Measurements from ENCODE around the gene TRIP11.

Gene TRIP11

DNA sequence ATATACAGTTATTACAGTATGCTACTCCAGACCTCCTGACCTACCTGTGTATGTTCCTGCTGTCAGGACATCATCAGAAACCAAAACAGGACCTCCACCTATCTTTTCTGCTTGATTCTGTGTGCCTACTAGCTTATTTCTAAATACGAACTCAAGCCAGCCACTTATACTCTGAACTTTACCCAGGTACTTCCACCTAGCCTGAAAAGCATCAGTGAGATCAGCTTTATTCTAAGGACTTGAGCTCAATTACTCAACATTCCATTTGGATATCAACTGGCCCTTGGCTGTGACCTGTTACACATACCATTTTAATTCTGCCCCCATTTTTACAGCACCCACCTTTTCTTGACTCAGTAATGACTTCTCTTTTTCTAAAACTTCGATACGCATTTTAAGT lies 29.2 kb downstream of the TRIP11 start:
- no peak for DNase-seq (ENCODE audit: low spot score)

DNA sequence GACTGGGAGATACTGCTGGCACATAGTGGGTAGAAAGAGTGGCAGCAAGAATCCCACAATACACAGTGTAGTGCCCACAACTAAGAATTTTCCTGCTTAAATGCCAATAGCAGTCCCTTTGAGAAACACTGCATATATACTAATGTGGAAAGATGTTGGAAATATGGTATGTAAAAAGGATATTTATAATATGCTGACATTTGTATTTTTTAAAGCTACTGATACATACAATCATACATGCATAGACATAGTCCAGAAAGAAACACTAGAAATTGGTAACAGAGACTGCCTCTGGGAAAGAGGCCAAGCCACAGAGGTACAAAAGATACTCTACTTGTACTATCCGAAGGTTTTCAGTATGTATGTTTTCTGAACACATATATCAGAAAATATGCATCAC lies 30.3 kb downstream of the TRIP11 start:
- no peak for DNase-seq (ENCODE audit: low spot score)

DNA sequence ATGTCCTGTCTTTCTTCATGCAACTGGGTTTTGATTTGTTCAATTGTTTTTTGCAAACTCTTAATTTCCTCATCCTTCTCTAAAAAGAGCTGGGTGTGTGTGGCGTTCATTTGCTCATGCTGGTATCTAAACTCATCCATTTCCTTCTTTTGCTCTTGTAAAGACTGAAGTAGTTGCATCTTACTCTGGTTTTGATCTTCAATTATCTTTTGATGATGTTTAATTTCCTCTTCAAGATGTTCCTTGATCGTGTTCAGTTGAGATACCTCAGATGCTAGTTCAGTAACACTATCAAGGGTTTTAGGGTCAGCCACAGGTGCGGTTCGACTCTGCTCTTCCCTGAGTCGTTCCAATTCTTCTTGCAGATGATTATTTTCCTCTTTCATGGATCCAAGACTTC lies 34.8 kb downstream of the TRIP11 start:
- no peak for DNase-seq (ENCODE audit: low spot score)

DNA sequence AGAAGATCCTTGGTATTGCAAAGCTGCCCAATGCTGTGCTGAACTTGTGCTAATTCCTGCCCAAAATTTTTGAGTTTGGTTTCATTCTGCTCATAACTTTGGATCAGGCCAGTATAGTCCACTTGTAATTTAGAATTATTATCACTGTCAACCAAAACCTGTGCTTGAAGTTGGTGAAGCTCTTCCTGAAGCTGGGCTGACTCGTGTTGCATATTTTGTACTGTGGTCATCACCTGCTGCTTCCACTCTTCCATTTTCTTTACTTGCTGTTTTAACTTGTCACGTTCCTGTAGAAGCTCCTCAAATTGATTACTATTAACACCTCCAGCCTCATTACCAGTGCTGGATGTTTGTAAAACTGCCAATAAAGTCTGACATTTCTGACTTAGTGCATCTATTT lies 35.8 kb downstream of the TRIP11 start:
- DNase-seq (ENCODE audit: low spot score) = no peak

DNA sequence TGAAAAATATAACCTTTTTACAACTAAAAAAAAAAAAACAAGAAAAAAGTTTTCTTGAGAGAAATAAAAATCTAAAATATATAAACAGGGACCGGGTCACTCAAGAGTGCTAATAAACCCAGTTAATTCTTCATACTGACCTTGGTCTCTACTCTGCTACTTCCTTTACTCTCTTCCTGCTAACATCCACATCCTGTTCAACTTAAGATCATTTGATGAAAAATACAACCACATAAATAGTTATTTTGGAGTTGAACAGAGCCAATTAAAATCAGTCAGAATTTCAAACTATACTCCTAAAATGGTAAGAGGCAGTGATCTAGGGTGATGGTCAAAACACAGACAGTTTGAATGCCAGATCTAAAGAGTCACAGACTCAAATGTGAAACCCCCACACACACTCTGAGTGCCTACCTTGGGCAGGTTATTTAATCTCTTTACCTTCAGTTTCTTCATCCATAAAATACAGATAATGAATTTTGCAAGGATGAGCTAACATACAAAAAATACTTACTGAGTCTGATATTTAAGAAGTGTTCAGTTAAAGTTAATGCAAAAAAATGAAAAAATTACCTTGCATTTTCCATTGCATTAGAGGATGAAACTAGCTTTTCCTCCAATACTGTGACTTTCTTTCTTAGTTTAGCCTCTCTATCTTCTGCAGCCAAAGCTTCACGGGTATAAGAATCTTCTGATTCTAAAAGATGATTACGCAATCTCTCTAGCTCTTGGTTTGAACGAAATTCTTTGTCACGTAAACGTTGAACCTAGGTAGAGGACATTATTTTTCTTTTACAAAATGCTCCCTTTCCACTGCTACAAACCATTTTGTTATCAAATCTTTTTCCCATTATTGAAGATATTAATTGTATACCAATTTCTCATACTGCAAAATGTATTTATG lies 40.9 kb downstream of the TRIP11 start:
- DNase-seq (ENCODE audit: low spot score) = no peak

DNA sequence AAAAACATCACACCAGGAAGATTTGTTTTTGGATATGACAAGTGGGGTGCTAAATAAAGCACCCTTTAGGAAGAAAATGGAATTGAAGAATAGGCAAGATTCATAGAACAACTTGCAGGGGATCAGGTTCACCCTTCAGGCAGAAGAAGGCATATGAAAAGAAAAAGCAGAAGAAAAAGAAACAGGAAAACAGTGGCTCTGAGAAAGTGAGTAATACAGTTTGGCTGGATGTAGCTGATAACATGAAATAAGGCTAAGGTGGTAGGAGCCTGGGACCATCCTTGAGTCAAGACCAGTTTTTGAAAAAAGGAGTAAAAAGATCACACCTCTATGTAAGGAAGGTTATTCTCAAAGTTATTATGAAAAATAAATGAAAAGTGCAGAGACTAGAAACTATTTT lies 42.4 kb downstream of the TRIP11 start:
- DNase-seq (ENCODE audit: low spot score) = no peak

DNA sequence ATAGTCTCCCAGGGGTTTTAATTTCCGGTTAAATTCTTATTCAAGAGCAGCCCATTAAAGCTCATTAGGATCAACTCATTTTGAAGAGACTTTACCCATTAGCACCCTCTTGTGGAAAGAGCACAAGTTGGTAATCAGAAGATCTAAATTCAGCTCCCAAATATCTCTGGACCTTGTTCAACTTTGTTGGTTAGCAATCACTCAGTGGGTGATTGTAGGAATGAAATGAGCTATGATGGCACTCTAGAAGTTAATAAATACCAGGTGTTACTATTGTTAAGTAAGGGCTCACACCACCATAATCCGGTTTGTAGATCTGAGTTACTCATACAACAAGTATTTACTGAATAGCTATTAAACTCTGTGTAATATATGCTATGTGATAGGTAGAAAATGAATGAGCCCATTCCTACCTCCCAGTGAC lies 42.9 kb downstream of the TRIP11 start:
- peak; percentile 69 for DNase-seq (ENCODE audit: low spot score)

DNA sequence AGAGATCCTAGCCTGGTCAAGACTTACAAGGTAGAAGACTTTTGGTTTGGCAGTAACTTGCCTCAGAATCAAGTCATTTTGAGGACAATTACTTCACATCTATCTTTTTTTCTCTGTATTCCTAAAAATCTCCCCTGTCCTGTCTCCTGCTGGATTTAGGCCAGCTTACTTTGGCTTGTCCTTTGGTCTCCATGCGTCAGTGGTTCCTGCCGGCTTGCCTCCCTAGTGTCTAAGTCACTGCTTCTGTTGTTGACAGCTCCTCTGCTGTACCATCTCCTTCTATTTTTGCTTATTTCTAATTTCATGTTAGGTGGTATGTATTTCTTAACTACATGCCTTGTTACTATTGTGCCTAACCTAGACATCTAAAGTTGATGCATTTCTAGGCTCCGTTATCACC lies 52.7 kb downstream of the TRIP11 start:
- DNase-seq (ENCODE audit: low spot score) = no peak

DNA sequence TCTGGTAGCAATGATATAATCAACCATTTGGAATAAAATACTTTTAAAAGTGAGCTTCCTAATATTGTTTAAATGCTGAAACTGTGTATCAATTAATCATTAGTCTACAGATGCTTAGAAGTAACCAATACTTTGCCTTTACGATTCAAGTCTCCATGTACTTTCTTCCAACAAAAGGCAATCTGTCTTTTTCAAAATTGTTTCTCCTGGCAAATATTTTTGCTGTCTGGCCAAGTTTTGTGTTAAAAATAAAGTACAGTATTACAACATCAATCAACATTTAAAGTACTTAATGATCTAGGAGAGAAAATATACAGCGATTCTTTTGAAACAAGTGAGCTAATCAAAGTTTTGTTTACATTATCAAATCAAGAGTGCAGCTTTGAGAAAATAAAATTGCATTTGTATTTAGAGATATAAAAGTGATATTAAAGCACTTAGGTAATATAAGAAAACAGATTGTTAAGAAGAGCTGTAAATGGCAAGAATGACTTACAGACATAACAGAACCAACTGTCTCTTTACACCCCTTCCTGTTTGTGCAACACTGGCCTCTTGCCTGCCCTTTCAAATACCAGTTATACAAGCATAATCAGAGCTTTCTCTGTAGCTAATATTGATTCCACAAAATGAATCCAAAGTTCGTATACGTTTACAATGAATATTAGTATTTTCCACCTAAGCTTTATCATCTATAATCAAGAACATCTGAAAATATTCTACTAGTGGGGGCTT lies 54.2 kb downstream of the TRIP11 start:
- no peak for DNase-seq (ENCODE audit: low spot score)

DNA sequence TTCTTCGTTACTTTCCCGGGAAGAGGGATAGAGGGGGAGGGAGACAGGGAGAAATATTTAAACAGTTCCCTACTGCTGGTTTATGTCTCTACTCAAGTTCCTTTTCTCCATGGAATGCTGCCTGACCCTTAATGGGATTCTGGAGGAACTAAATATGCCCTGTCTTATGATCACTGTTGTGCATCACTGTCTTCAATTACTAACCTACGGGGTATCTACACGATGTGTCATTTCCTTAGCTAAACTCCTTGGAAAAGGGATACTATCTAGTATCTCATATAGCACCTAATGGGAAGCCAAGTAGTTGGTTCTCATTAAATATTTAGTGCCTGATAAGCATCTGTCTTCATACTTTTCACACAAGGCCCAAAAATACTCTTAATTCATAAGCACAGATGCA lies 54.9 kb downstream of the TRIP11 start:
- DNase-seq (ENCODE audit: low spot score) = peak; percentile 13

DNA sequence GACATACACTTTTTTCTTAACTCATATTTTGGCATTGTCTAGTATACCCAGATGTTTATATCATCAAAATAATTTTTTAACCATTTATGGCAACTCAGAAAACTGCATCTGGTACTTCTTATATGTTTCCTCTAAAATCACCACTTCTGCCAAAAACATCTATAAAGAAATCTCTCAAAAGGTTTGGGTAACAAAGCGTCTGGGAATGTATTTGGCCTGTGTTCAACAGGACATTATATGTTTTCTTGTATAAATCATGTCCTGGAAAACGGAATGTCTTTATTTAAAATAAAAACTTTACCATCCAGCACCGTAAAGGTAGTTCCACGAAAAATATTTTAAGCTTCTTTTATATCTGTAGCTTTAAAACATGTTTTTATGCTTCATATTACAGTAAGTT lies 56.3 kb downstream of the TRIP11 start:
- no peak for DNase-seq (ENCODE audit: low spot score)

DNA sequence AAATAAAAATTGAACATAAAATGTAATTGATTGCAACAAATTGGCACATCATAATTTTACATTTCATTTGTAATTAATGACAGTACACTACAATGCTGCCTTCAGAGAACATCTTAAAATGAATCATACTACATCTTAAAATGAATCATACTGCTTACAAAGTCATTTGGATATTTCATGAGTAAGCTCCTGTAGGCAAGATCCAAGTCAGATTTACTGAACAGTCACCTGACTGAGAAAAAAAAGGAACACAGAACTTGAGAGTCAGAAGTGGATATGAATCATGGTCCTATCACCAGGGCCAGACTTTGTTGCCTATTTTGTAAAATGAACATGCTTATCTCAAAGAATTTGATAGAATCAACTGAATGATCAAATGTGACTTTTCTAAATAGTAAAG lies 59.7 kb downstream of the TRIP11 start:
- peak; percentile 83 for DNase-seq (ENCODE audit: low spot score)

DNA sequence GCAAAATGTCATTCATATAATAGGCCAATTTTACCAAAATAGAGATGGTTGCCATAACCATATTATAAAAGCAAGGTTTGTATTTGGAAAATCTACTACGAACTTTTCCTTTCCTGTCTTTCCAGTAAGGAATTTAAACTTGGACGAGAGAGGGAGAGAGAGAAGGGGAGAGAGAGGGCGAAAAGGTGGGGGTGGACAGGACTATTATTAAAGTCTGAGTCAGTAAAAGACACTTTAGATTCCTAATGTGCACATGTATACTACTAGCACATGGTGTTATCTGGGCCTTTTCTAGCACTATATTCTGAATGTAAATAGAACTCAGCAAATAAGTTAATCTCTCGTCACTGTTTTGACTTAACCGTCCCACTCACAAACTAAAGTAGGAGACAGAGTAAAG lies 62.0 kb downstream of the TRIP11 start:
- no peak for DNase-seq (ENCODE audit: low spot score)

DNA sequence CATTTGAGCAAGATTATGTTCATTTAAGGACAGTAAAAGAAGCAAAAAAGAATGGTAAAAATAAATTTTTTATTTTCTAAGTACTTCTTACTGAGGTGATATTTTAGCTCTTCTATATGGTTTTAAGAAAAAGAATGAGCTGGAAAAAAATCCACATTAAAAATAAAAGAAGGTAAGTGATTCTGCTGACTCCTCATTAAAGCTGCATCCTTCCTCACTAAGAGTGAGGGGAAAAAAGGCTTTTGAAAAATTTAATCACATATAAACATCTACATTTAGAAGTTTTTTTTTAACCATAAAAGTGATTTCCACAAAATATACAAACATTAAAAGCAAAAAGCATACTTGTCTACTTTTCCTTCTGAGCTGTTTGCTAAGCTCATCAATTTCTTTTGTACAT lies 64.1 kb downstream of the TRIP11 start:
- DNase-seq (ENCODE audit: low spot score) = no peak

DNA sequence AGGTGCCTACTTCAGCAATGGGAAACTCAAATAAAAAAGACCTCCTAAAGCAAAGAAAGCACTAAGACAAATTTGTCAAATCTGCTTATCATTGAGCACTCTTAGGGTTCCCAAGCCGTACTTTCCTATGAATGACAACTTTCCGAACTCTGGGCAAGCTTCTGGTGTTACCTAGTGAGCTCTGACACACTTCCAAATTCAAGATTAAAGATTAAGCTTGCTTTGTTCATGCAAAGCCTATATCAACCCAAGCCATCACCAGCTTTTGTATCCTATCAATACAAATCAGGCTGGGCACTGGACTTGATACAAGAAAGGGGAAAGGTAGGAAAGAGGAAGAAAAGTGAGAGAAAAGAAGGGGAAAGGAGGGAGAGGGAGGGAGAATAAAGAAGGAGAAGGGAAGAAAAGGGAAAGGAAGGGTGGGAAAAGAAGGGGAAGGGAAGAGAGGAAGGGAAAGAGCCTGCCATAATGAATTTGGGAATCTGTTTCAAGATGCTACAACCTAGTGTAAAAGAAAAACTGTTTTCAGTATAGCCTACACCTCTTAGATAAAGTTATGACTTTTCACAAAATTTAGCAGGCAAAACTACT lies 68.6 kb downstream of the TRIP11 start:
- no peak for DNase-seq (ENCODE audit: low spot score)

DNA sequence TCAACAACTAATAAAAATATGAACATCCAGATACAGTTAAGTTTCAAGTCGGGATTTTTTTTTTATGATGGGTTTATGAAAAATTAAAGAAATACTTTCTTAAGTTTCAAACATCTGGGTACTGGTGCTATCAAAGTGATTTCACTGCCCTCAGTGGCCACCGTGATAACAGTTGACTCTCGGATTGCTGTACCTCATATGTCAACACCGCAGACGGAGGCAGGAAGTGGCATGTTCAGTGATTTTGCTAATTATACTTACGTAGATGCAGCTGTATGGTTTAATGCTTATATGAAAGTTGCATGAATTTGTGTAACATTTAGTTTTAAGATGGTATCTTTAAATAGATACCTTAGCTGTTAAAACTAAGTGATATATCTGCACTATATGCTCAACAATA lies 71.6 kb downstream of the TRIP11 start:
- no peak for DNase-seq (ENCODE audit: low spot score)

DNA sequence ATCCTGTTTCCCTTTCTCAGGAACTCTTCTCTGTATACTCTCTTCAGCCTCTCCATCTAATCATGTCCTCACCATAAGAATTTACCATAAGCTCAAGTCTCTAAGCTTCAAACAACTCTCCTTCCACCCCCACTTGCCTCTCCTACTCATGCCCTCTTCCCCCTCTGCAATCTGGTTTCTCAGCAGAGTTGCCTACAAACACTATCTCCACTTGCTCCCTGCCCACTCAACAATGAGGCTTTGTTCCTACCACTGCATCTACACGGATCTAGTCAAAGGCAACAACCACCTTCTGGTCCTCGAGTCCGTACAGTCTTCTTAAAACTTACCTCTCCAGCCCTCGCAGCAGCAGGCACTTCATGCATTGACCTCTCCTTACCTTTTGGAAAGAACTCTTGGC lies 75.1 kb downstream of the TRIP11 start:
- DNase-seq (ENCODE audit: low spot score) = no peak

DNA sequence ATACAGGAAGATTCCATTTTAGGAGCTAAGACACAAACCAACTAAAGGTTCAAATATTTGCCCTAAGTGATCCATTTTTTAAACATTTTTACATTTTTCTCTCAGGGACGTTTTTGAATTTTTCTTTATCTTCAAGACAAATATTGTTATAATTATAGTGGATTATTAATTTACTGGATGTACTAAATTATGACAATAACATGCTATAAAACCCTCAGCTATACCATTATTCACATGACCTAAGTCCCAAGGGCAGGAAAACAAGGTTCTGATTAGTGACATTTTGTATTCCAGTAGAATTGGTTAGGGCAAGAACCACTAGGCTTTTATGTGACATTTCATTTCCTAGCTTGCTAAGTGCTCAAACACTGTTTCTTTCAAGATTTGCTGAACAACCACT lies 75.8 kb downstream of the TRIP11 start:
- no peak for DNase-seq (ENCODE audit: low spot score)

DNA sequence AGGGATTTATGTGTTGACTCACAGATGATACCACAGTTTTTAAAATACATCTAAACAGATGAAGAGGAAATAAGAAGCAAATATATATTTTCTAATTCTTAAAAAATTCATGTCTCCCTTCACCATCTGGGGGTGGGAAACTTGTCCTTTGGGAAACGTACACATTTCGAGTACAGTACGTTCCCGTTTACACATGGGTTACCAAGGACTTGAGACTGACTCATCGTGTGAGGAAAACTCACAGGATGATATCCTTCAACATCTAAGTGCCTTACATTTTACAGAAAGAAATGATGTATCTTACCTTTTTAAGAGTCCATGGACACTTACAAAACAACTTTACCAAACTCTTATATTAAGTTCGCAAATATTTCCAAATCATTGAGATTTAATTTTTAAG lies 76.4 kb downstream of the TRIP11 start:
- no peak for DNase-seq (ENCODE audit: low spot score)

DNA sequence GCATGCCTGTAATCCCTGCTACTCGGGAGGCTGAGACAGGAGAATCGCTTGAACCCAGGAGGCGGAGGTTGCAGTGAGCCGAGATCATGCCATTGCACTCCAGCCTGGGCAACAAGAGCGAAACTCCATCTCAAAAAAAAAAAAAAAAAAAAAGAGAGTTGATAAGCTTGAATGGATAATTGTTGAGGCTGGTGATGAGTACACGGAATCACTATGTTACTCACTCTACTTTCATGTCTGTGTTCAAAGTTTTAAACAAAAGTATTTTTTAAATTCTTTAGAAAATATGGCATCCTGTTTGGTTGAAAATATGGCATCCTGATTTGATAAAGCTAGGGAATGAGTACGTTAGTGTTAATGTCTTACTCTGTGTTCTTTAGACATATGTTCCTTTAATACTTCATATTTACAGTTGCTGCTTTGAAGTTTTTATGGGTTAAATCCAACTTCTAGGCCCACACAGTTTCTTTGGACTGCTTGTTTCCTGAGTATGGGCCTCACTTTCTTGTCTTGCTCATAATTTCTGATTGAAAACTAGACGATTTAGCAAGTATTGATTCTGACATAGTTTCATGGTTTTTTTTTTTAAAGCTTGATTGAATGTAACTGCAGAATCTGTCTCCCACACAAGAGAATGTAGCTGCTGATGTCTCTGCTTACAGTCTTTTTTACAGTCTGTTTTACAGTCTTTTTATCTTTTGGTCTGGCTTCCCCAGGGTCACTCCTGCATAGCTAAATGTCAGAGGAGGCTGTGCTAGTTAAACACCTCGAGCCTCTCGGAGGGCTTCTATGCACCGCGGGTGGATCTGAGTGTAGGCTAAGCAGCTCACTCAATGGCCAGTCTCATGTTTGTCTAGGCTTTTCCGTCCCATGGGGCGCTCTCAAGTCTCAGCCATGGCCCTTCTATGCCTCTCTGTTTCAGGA lies 78.3 kb downstream of the TRIP11 start:
- DNase-seq (ENCODE audit: low spot score) = no peak

DNA sequence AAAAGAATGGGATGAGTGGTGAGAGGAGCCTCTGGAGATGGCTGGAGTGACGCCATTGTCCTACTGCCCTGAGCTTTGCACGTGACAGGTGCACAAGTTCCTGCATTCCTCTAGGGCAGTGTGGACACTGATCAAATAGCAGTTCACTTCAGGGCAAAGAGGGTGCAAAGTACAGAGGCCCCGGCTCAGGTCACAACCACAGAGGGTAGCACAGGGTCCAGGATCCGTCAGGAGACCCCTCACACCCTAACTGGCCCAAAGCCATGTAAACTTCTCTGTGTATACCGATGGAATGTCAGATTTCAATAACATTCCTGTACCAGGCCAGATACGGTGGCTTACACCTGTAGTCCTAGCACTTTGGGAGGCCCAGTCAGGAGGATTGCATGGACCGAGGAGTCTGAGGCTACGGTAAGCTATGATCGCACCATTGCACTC lies 82.0 kb downstream of the TRIP11 start:
- DNase-seq (ENCODE audit: low spot score) = no peak

DNA sequence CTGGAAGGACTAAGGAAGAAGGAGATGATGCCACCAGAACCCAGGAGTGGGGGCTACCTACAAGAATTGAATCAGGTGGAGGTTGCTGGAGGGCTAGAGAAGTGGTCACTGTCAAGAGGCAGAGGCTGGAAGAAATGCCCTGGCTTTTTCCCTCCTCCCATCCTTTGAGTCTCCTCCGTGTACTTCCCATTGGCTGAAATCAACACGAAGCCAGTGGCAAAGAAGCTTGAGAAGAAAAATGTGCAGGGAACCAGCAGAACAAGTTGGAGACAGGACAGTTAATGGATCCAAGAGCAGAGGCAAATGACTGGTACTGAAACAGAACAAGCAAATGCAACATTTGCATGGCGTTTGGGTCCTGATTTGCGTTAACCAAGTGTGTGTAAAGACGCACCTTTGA lies 83.2 kb downstream of the TRIP11 start:
- DNase-seq (ENCODE audit: low spot score) = no peak
